PC-3 (cell line): Measurements from ENCODE around the gene ZNF22. TPM values are rescaled to one million over a fixed set of nuclear protein-coding genes. Genes with fewer than 3 reads are reported as not detected.

Experiments used
- ATAC-seq: fragments of 200-7000 bp; cut with Tn5 transposase; 2 replicates; pipeline ENCODE4 v1.9.1; 2020; ENCODE audit warnings: mild to moderate bottlenecking, moderate library complexity
- Bru-seq: library from RNA; stranded (reverse); fragments of 400-500 nt; gene quantifications from one replicate; lab custom pipeline; 2021; lab: Mats Ljungman, UMichigan
- BruChase-seq, 2 experiments: library from RNA; stranded (reverse); fragments of 400-500 nt; gene quantifications; one replicate each; lab custom pipeline; 2021; lab: Mats Ljungman, UMichigan
- BruUV-seq: library from RNA; stranded (reverse); fragments of 400-500 nt; replicated peaks from 2 replicates; lab custom pipeline; 2021; lab: Mats Ljungman, UMichigan
- CTCF ChIA-PET: fragments of 300-600 bp; sonication (Branson Sonifier 250); formaldehyde crosslinking; loops from one replicate; lab custom pipeline; 2022; ENCODE audit warnings: antibody characterized with exemption; lab: Charles Lee
- POLR2A ChIA-PET: fragments of 300-600 bp; sonication (Branson Sonifier 250); formaldehyde crosslinking; loops from one replicate; lab custom pipeline; 2022; ENCODE audit warnings: antibody characterized with exemption; ENCODE audit not compliant: unreplicated experiment; lab: Charles Lee
- DNase-seq: peaks from one replicate; pipeline ENCODE4 v3.0.0-alpha.2; 2015
- H2AFZ ChIP-seq: fragments of 300-600 bp; sonication (generic); 2 replicates; pipeline ENCODE4 v1.6.0; 2016; ENCODE audit warnings: antibody characterized with exemption, low read length
- H3F3A ChIP-seq: fragments of 300-600 bp; sonication (generic); one replicate; pipeline ENCODE4 v1.6.0; 2017; ENCODE audit warnings: antibody characterized with exemption, low read length, control low read depth, mild to moderate bottlenecking; ENCODE audit not compliant: unreplicated experiment
- H3K27ac ChIP-seq: fragments of 300-600 bp; sonication (generic); 2 replicates; pipeline ENCODE4 v1.5.1; 2016; ENCODE audit warnings: mild to moderate bottlenecking, low read length
- H3K27me3 ChIP-seq: fragments of 300-600 bp; sonication (generic); 2 replicates; pipeline ENCODE4 v1.6.1; 2016; ENCODE audit warnings: low read length, mixed read lengths
- H3K36me3 ChIP-seq: fragments of 300-600 bp; sonication (generic); 2 replicates; pipeline ENCODE4 v1.6.1; 2016; ENCODE audit warnings: low read depth, mixed run types, low read length, mixed read lengths
- H3K4me1 ChIP-seq: fragments of 300-600 bp; sonication (generic); 2 replicates; pipeline ENCODE4 v1.5.1; 2016; ENCODE audit warnings: low read length; ENCODE audit not compliant: insufficient read depth
- H3K4me2 ChIP-seq: fragments of 300-600 bp; sonication (generic); 2 replicates; pipeline ENCODE4 v1.6.0; 2016; ENCODE audit warnings: low read length
- H3K4me3 ChIP-seq: fragments of 300-600 bp; sonication (generic); 2 replicates; pipeline ENCODE4 v1.5.1; 2016; ENCODE audit warnings: mild to moderate bottlenecking, low read length, mixed read lengths
- H3K79me2 ChIP-seq: fragments of 300-600 bp; sonication (generic); 2 replicates; pipeline ENCODE4 v1.6.1; 2017; ENCODE audit warnings: low read length, mixed read lengths
- H3K9ac ChIP-seq: fragments of 300-600 bp; sonication (generic); 2 replicates; pipeline ENCODE4 v1.6.0; 2016; ENCODE audit warnings: mild to moderate bottlenecking, low read length
- H3K9me2 ChIP-seq: fragments of 300-600 bp; sonication (generic); replicated peaks from 2 replicates; pipeline ENCODE4 v1.6.1; 2016; ENCODE audit warnings: mixed run types, low read length, mixed read lengths
- H3K9me3 ChIP-seq: fragments of 300-600 bp; sonication (generic); 2 replicates; pipeline ENCODE4 v1.6.1; 2016; ENCODE audit warnings: low read length, mixed read lengths
- H4K20me1 ChIP-seq: fragments of 300-600 bp; sonication (generic); 2 replicates; pipeline ENCODE4 v1.6.1; 2016; ENCODE audit warnings: low read length, mixed read lengths
- CTCF ChIP-seq: fragments of 300-600 bp; sonication (generic); conservative IDR thresholded peaks from 2 replicates; pipeline ENCODE4 v1.5.1; 2017; ENCODE audit warnings: antibody characterized with exemption, low read depth, mild to moderate bottlenecking, low read length
- EZH2 ChIP-seq: fragments of 300-600 bp; sonication (generic); IDR thresholded peaks from one replicate; pipeline ENCODE4 v1.6.1; 2017; ENCODE audit warnings: antibody characterized with exemption, mild to moderate bottlenecking, low read length; ENCODE audit not compliant: unreplicated experiment
- EZH2phosphoT487 ChIP-seq: fragments of 300-600 bp; sonication (generic); IDR thresholded peaks from 2 replicates; pipeline ENCODE4 v1.6.1; 2018; ENCODE audit warnings: mild to moderate bottlenecking, antibody characterized with exemption, low read length, borderline replicate concordance
- intact Hi-C: fragments of 100-400 bp; cut with micrococcal nuclease; formaldehyde crosslinking; loops from 2 replicates; pipeline ENCODE4 v1.9.0; 2023
- long read RNA-seq: library from polyadenylated mRNA; unstranded; transcript quantifications from one replicate; pipeline ENCODE4 v2.0.0, GENCODE V29; 2021; ENCODE audit not compliant: unreplicated experiment
- total RNA-seq: library from RNA; depleted of rRNA; stranded (reverse); fragments of >200 nt; gene quantifications from 2 replicates; pipeline ENCODE4 v1.2.3, GENCODE V29; 2014; rRNA removed

Gene ZNF22
- total RNA-seq: 17.6 and 24.8 TPM in 2 replicates
- Bru-seq, nascent RNA: percentile 90 among the genes with signal in this experiment
- percentile 96 among the genes with signal in this experiment for BruChase-seq, experiment 1, labeled RNA remaining after a 6-hour chase
- BruChase-seq, experiment 2, labeled RNA remaining after a 2-hour chase: percentile 97 among the genes with signal in this experiment
- long read RNA-seq, transcript ZNF22-201 (2 exons, 2,551 nt): major isoform, 65 of 78 reads
- long read RNA-seq, partial matches to known transcripts: 0 of 78 reads
- long read RNA-seq, other reads (novel, unspliced or antisense): 13 of 78 reads

- CTCF ChIA-PET: interaction anchor here (1.0 to 1.2 kb wide), 2 partner anchors 19 to 235 kb away, joined by 3 to 8 read pairs; no protein-coding TSS in a partner anchor
- no TSS peak for BruUV-seq
- peak within 1 kb of the TSS; percentile 73 for H3K27ac ChIP-seq
- peak within 1 kb of the TSS; percentile 94 for H2AFZ ChIP-seq
- no peaks in the 10 kb centered on the region for H3K9me2 ChIP-seq
- H3F3A ChIP-seq: no peaks in the 10 kb centered on the region
- intact Hi-C loops: loop anchor here (1.0 to 10.0 kb wide), 3 partner anchors 19 to 674 kb away; partner anchors contain the start of gene ZFAND4
- H3K36me3 ChIP-seq: peaks cover 24% of the 10 kb centered on the region; the same call in 1 of the 2 replicates
- no peak for TF ChIP-seq EZH2phosphoT487
- TF ChIP-seq CTCF: no peak
- TF ChIP-seq EZH2: no peak
- H3K4me3 ChIP-seq: peak within 1 kb of the TSS; percentile 65
- ATAC-seq: peak; percentile 75
- H3K4me1 ChIP-seq: peaks cover 19% of the 10 kb centered on the region
- peak within 1 kb of the TSS; percentile 85 for H3K9ac ChIP-seq
- POLR2A ChIA-PET: interaction anchor here (0.7 to 1.5 kb wide), 2 partner anchors 20 to 68 kb away, joined by 3 to 5 read pairs; no protein-coding TSS in a partner anchor
- peaks cover 6% of the 10 kb centered on the region; the same call in 1 of the 2 replicates for H4K20me1 ChIP-seq
- no peaks in the 10 kb centered on the region for H3K9me3 ChIP-seq
- H3K79me2 ChIP-seq: peaks cover 24% of the 10 kb centered on the region
- peak; percentile 57 for DNase-seq
- no peaks in the 10 kb centered on the region for H3K27me3 ChIP-seq
- peak within 1 kb of the TSS; percentile 80 for H3K4me2 ChIP-seq
These were observed at the start of gene ZNF22 for GRCh38 chr10:45000752-45001380. TSS of gene ZNF22 (plus strand) at chr10:45000923. CDS start at chr10:45003369, 2,446 bp downstream.

- ATAC-seq: no peak
- intact Hi-C loops: no loop called here
- TF ChIP-seq EZH2phosphoT487 (no peak), CTCF (no peak), EZH2 (no peak)
These were observed 49.0 kb upstream of the ZNF22 start for GRCh38 chr10:44951576-44952226.

More at GRCh38 chr10:44951576-44952226, 49.0 kb upstream of the ZNF22 start:
- no peak overlapping the region for H2AFZ ChIP-seq
- no peaks in the 10 kb centered on the region for H3F3A ChIP-seq
- no peaks in the 10 kb centered on the region for H3K9me3 ChIP-seq
- H4K20me1 ChIP-seq: no peaks in the 10 kb centered on the region
- no peak overlapping the region for H3K4me2 ChIP-seq
- H3K27ac ChIP-seq: no peak overlapping the region
- no peak overlapping the region for H3K4me3 ChIP-seq
- ChIA-PET CTCF (no interaction called here), POLR2A (no interaction called here)
- no peak for DNase-seq
- no peak overlapping the region for H3K9ac ChIP-seq
- no peaks in the 10 kb centered on the region for H3K36me3 ChIP-seq
- no peaks in the 10 kb centered on the region for H3K27me3 ChIP-seq
- no peaks in the 10 kb centered on the region for H3K79me2 ChIP-seq
- BruUV-seq: no TSS peak
- H3K9me2 ChIP-seq: no peaks in the 10 kb centered on the region
- H3K4me1 ChIP-seq: no peaks in the 10 kb centered on the region
